Measurements from ENCODE around the gene EFCAB5.

DNA sequence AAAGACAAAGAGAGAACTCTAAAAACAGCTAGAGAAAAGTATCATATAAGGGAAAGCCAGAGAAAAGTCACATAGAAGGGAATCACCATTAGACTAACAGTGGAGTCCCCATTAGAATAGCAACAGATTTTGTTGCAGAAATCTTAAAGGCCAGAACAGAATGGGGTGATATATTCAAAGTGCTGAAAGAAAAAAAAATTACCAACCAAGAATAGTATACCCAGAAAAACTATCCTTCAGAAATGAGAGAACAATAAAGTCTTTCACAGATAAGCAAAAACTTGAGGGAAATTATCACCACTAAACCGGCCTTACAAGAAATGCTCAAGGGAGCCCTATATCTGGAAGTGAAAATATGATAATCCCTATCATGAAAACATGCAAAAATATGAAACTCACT, 123.3 kb downstream of the EFCAB5 start:
- TF ChIP-seq, protein P1, sequence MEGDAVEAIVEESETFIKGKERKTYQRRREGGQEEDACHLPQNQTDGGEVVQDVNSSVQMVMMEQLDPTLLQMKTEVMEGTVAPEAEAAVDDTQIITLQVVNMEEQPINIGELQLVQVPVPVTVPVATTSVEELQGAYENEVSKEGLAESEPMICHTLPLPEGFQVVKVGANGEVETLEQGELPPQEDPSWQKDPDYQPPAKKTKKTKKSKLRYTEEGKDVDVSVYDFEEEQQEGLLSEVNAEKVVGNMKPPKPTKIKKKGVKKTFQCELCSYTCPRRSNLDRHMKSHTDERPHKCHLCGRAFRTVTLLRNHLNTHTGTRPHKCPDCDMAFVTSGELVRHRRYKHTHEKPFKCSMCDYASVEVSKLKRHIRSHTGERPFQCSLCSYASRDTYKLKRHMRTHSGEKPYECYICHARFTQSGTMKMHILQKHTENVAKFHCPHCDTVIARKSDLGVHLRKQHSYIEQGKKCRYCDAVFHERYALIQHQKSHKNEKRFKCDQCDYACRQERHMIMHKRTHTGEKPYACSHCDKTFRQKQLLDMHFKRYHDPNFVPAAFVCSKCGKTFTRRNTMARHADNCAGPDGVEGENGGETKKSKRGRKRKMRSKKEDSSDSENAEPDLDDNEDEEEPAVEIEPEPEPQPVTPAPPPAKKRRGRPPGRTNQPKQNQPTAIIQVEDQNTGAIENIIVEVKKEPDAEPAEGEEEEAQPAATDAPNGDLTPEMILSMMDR (optimal IDR thresholded peaks at IDR 0.05 in 1 of 3, IDR thresholded peaks at IDR 0.05 in 1 of 3, conservative IDR thresholded peaks at IDR 0.05 in 1 of 3; ENCODE audit: extremely low read depth in 1 of 3, insufficient read depth in 2 of 3, low read length in 3 of 3), result no peak
- no peak for TF ChIP-seq EZH2 (IDR thresholded peaks at IDR 0.05; ENCODE audit: low read length)

All from keratinocyte (primary cell).